ENCODE results near the gene PCIF1.
"Not testable (repeated sequence)": the region's sequence is repeated elsewhere in the genome, so short reads cannot be mapped to it uniquely, and the experiment has no call there.

PCIF1 gene

DNA sequence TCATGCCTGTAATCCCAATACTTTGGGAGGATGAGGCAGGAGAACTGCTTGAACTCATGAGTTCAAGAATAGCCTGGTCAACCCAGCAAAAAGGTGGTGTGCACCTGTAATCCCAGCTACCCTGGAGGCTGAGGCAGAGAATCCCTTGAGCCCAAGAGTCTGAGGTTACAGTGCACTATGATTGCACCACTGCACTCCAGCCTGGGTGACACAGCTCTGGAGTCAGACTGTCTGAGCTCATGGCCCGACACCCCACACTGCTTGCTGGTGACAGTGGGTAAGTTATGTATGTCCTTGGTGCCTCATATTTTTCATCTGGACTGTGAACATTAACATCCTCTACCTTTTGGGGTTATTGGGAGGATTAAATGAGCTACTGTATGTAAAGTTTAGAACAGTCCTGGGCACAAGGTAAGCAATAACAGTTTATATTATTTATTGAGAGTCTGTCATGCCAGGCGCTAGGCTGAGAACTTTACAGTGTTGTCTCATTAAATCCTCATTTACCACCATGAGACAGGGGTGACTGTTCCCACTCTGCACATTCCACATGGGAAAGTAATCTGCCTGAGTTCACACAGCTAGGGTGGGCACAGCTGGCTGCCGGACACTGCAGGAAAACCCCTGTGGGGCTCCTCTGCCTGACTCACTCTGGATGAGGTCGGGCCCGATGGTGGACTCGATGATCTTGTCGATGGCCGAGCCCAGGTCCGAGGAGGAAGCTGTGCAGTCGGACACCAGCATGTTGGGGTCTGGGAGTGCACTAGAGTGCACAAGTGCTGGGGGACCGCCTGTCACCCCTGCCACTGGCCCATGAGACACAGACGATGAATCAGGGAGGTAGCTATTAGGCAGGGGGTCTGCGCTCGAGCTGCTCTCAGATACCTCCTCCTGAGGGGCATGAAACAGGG, 34.6 kb downstream of the PCIF1 start:
- no peak for DNase-seq

DNA sequence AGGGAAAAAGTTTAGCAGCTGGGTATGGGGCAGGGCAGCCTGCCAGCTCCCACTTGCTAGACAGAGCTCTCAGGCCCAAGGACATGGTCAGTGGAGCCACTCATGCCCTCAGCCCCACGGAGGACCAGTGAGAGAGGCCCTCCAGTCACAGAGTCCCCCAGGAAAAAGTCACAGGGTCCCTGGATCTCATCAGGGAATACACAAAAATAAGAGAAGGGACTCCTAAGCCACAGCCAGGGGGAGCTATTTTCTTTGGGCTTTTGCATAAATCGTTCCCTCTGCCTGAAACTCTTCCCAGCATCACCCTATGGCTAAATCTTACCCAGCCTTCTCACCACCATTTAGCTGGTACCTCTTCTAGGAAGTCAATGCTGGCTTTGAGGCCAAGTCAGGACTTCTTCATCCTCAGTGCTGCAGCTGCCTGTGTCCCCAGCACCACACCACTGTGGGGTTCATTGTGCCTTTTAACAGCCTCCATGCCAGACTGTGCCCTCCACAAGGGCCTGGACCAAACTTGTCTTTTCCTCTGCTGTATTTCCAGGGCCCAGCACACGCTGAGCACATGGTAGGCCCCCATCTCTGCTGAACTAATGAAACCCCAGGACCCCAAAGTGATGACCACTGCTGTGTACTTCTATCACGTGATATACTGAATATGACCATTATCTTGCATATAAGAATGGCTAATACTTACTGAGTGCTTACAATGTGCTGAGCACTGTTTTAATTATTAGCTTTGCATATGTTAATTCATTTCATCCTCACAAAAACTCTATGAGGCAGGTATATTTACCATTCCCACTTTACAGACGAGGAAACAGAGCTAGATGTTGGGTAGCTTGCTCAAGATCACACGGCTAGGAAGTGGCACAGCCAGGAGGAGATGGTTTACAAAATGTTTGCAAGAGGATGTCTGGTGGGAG, 35.5 kb downstream of the PCIF1 start:
- peak; percentile 27 for DNase-seq

DNA sequence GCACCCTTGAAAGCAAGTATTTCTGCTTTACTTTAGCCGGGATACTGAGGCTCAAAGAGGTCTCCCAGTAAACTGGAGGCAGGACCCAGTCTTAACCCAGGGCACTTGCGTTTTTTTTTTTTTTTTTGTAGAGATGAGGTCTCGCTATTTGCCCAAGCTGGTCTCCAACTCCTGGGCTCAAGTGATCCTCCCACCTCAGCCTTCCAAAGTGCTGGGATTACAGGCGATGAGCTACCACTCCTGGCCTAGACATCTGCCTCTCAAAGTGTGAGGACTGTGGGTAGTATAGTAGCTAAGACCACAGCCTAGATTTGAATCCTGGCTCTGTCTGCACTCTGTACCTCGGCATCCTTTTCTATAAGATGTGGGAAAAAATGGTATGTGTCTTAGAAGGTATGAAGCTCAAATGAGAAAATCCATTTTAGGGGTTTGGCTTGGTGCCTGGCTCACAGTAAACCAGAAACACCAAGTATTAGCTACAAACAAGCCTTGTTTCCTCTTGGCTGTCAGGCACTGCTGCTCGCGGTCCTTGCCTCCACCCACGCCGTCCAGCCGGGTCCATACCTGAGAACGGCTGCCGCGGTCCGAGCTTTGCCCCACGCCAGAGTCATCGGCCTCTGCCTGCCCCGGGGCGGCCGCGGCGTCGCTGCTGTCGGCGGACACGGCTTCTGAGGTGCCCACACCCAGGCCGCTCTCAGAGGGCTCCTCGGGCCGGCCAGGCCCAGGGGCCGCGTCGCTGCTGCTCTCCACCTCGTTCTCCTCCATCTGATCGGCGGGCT, 36.4 kb downstream of the PCIF1 start:
- no peak for DNase-seq

DNA sequence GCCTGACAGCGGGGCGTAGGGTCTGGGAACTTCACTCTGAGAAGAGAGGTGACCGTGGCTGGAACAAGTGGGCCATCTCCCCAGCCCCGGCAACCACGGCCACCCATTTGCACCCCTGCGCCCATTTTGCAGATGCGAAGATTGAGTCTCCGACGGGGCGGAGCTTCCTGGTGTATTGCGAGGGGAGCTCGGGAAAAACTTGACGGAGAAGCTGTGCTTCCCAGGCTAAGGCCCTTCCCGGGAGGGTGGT, 36.9 kb downstream of the PCIF1 start:
- no peak for DNase-seq

DNA sequence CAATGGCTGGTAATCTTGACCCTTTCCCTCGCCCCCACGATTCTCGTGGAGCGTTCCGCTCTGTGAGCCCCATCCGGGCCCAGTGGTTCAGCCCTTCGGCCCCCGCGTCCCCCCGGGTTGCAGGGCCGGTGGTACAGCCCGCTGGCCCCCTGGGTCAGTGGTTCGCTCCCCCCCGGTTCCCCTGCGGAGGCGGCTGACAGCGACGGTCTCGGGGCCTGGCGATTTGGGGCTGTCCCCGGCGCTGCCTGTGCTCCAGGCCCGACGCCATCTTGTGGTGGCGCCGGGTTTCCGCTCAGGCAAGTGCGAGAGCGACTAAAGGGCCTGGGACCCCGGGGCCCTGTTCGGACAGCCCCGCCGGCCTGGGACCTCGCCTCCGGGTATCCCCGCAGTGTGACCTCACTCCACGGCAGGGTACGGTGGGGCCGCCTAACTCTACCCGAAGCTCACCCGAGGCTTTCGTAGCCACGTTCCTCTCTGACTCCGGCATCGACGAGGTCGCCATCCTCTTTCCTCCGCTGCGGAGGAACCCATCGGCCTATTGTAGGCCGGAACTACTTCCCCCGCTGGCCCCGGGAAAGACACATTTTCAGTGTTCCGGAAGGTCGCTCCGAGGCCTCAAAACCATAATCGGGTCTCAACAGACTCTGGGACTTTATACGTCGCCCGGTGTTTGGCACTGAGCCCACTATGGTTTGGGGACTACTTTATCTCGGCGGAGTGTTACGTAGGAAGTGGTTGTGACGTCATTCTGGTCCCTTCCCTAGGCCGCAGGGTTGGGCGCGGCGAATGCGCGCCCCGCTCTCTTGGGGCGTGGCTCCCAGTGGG, 37.4 kb downstream of the PCIF1 start, which contains the start of gene ZNF335:
TSS of gene ZNF335 (minus strand) at position 529 of the 825 bp plus-strand sequence. CDS start 793 bp downstream, outside the sequence.
- peak; percentile 92 for DNase-seq

DNA sequence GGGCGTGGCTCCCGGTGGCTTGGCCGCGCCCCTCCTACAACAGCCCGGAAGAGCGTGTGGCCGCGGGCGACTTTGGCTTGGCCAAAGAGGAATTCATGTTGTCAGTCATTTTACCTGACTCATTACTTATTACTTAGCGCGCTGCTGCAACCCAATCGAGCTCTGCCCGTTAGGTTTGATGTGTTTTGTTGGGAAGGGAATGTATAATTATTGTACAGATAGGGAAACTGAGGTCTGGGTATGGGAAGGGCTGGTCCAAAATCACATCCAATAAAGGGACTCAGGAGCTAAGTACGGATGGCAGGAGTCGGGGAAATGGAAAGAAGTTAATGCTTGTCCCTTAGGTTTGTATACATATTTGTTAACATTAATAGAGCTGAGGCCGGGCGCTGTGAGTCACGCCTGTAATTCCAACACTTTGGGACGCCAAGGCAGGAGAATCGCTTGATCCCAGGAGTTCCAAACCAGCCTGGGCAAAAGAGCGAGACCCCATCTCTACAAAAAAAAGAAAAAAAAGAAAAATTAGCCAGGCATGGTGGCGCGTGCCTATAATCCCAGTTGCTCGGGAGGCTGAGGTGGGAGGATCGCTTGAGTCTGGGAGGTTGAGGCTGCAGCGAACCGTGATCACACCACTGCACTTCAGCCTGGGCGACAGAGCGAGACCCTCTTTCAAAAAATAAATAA, 38.2 kb downstream of the PCIF1 start:
- DNase-seq = no peak

DNA sequence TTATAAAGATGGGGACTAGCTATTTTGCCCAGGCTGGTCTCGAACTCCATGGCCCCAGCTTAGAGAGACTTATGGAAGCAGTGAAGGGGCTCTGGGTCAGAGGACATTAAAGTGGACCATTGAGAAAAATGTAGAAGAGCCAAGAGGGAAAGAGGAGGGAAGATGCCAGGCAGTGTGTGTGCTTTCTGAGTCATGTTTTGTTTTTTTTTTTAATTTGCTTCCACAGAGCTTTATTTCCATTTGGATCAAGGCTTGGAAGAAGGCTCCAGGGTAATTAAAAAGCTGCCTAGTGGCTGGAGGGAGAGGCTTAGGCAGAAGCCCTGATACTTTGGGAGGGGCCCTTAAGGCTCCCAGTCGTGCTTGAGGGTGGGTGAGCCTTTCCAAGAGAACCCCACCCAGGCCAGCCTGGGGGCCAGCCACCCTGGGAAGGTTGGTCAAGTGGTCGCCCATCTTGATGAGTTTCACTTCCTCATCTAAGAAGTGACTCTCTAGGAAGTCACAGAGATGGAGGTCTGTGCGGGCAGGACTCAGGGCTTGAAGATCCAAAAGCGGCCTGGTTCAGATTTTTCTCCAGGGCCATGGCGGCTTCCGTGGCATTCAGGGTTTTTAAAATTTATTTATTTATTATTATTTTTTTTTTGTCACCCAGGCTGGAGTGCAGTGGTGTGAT, 40.5 kb downstream of the PCIF1 start:
- no peak for DNase-seq

DNA sequence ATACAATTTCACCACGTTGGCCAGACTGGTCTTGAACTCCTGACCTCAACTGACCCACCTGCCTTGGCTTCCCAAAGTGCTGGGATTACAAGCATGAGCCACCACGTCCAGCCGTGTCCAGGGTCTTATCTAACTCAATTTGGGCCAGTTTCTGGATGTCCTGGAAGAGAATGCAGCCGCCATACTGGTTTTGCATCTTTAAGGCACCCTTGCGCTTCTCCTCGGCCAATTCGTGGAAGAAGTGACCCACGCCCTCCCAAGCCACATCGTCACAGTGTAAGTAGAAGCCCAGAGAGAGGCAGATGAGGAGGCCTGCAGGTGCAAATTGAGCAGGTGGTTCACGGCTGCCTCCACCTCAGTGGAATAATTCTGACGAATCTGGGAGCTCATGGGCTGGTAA, 41.2 kb downstream of the PCIF1 start:
- DNase-seq = no peak

DNA sequence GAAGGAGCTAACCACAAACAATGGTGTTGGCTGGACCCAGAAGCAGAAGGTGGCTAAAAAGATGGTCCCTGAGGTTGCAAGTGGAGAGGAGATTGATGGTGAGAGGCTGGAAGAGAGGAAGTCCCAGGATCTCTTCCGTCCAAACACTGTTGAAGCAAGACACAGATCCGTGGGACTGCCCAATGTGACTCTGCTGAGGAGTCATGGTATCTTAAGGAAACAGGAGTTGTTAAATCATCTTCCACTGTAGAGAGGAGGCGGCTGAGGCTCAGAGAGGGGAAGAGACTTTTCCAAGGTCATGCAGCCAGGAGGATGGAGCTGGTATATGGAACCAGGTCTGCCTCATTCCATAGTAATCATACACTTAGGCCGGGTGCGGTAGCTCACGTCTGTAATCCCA, 41.6 kb downstream of the PCIF1 start:
- no peak for DNase-seq

DNA sequence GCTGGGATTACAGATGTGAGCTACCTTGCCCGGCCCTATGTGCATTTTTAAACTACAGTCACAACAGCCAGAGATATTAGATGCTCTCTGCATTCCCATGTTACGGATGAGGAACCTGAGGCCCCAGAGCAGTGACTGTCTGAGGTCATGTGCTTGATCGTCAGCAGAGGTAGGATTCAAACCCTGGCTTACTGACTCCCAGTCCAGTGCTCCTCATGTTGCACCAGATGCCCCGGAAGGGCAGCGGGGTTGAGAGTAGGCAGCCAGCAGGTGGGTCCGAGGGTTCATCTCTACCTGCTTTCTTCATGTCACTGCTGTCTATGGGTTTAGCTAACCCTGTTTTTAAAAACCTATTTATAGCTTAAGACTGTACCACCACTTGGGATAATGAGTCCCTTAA, 46.8 kb downstream of the PCIF1 start:
- DNase-seq = no peak

DNA sequence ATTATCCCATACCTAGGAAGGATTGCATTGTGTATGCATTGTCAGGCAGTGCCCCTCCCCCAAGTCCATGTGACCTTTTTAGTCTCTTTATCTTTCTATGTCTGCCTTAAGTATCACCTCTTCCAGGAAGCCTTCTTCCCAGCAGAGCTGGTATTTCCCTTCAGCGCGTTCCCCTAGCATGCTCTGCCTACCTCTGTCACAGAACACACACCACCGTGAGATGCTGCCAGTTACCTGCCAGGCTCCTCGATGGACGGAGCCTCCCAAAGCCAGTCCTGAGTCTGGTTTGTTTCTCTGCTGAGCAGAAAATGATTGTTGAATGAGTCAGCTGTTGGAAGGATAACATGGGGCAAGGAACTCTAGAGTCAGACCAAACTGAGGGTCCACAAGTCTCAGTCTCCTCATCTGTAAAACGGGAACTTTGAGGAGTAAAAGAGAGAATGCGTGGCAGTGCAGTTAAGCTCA, 48.8 kb downstream of the PCIF1 start:
- DNase-seq = no peak

DNA sequence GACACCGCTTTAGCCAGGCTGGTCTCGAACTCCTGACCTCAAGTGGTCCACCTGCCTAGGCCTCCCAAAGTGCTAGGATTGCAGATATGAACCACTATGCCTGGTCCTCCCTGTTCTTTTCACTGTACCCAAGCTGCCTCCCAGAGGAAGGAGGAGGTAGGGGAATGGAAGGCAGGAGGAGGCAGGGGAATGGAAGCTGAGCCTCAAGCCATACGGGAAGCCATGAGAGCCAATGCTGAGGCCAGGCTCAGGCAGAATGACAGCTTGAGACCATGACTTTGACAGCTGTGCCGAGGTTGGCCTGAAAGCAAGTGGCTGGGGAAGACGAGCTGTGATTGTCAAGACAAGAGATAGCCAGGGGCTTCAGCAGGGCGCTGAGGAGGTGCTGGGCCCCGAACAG, 51.1 kb downstream of the PCIF1 start:
- DNase-seq = no peak

DNA sequence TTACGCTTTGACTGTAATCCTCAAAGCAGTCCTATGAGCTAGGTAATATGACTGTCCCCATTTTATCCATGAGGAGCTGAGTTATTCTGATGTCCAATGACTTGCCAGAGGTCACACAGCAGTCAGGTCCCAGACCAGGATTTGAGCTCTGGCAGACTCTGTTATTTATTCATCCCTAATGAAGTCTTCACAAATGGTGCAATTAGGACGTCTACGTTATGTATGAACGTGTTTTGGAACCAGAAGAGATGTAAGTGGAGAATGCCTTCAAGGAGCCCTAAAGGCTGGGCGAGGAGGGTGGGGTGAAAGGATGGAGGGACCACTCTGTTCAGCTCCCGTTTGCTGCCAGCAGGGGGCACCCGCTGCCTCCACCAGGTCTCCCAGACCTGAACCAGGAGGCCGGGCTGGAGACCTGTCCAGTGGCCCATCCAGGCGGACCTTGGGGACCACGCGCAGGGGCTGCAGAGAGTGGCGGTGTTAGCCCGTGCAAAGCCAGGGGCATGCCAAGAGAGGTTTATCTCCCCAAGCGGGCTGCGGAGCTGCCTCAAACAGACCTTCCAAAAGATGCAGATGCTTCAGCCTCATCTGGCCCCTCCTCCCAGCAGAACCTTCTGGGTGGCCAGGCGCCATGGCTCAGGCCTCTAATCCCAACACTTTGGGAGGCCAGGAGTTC, 52.8 kb downstream of the PCIF1 start:
- peak; percentile 38 for DNase-seq

DNA sequence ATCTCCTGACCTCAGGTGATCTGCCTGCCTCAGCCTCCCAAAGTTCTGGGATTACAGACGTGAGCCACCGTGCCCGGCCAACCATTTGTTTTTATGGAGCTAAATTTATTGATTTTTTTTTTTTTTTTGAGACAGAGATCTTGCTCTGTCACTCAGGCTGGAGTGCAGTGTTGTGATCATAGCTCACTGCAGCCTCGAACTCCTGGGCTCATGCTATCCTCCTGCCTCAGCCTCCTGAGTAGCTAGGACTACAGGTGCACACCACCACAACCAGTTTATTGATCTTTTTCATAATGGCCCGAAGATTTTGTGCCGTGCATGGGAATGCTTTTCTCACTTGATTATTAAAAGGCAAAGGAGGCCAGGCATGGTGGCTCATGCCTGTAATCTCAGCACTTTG, 54.3 kb downstream of the PCIF1 start:
- not testable (repeated sequence) for DNase-seq

DNA sequence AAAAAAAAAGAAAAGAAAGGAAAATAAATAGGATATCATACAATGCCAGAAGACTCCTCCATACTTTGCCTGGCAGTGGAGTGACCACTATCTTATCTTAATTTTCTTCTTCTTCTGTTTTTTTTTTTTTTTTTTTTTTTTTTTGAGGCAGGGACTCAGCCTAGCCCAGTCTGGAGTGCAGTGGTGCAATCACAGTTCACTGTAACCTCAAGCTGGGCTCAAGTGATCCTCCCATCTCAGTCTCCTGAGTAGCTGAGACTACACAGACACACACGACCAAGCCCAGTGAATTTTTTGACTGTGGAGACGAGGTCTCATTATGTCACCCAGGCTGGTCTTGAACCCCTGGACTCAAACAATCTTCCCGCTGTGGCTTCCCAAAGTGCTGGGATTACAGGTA, 57.1 kb downstream of the PCIF1 start:
- DNase-seq = no peak

DNA sequence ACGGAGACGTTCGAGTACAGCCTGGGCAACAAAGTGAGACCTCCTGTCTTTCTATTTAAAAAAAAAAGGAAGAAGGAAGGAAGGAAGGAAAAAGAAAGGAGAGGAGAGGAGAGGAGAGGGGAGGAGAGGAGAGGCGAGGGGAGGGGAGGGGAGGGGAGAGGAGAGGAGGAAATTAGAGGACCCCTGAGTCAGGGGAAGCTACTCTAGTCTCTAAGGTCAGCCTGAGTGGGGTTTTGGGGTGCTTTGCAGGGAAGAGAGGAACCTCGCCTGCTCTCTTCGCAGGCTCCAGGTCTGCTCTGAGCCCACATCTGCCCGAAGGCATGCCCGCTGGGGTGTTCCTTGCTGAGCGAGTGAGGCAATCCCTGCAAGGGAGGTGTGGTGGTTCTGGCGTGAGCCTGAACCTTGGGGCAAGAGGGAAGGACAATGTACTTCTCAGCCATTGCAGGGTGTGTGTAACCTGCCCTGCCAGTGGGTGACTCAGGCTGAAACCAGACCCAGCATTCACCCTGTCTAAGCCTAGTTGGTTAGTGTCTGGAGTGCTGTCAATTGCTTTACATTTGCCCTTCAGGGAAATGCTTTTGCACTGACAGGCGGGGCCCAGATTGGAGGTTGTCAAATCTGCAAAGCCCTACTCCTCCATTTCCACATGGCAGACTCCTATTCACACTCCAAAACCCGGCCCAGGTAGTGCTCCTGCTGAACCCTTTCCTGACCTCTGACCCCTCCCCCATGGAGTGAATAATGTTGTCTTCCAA, 58.9 kb downstream of the PCIF1 start:
- DNase-seq = no peak

DNA sequence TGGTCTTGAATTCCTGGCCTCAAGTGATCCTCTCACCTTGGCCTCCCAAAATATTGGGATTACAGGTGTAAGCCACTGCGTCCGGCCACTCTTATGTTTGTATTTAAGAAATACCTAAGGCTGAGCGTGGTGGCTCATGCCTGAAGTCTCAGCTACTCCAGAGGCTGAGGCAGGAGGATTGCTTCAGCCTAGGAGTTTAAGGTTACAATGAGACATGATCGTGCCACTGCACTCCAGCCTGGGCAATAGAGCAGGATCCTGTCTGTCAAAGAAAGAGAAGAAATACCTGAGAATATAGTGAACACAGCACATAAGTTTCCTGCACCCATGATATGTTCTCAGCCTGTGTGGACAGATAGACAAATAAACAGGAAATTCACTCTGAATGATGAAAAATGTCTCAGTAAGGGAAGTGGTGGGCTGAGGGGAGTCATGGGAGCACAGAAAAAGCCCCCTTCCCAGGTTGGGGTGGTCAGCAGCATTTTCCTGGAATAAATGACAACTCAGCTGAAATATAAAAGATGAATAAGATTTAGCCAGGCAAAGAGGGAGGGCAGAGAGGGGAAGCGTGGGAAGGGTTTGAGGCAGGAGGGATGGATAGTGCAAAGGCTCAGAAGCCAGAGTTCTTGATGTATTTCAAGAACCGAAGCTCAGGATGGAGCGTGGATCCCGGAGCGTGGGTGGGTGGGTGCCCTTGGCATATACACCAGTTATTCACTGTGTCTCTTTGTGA, 60.4 kb downstream of the PCIF1 start:
- no peak for DNase-seq

DNA sequence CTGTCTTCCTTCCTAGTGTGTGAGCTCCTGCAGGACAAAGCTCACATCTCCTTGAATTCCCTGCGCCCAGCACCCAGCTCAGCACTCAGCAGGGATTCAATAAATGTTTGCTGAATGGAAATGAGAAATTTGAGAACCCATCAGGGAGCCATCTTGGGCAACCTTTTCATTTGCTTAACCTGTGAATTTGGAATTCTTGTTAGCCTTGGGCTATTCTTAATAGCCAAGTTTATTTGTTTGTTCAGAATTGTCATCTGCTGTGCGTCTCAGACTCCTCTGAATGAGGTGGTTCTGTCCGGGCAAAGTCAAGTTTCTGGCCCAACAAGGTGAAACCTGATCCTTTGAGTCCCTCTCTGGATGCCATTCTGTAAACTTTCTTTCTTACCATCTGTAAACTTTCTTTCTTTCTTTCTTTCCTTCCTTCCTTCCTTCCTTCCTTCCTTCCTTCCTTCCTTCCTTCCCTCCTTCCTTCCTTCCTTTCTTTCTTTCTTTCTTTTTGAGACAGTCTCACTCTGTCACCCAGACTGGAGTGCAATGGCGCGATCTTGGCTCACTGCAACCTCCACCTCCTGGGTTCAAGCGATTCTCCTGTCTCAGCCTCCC, 61.1 kb downstream of the PCIF1 start:
- DNase-seq = not testable (repeated sequence)
